Ovary (tissue), 9 donors: ENCODE data around the gene NIPAL4. TPM values are rescaled to one million over a fixed set of nuclear protein-coding genes. Genes with fewer than 3 reads are reported as not detected.

Experiments used
- DNase-seq, 5 donors: peaks; one replicate each; pipeline ENCODE4 v3.0.0-alpha.2; 2019 to 2020
- H3K27ac ChIP-seq, 2 donors: fragments of 200-600 bp; one replicate each; pipeline versions ENCODE4 v1.5.1 to v1.8.0; 2019 to 2022
- H3K27me3 ChIP-seq: fragments of 200-600 bp; one replicate; pipeline ENCODE4 v1.8.0; 2022
- H3K36me3 ChIP-seq: fragments of 200-600 bp; sonication (generic); one replicate; pipeline ENCODE4 v1.5.1; 2019
- H3K4me1 ChIP-seq: one replicate; pipeline ENCODE4 v1.8.1; 2013; ENCODE audit warnings: mild to moderate bottlenecking, moderate library complexity; ENCODE audit not compliant: insufficient read depth
- H3K4me3 ChIP-seq: fragments of 200-600 bp; sonication (generic); one replicate; pipeline ENCODE4 v1.5.1; 2017
- H3K9me3 ChIP-seq, 2 donors: fragments of 200-600 bp in 1 of 2; sonication (generic) in 1 of 2; one replicate each; pipeline versions ENCODE4 v1.5.1 to v1.8.1; 2013 to 2019; ENCODE audit warnings: mild to moderate bottlenecking in 1 of 2, moderate library complexity in 1 of 2
- EP300 ChIP-seq: sonication (generic); formaldehyde crosslinking; IDR thresholded peaks from one replicate; pipeline ENCODE4 v1.6.1; 2017; ENCODE audit warnings: antibody characterized with exemption
- POLR2A ChIP-seq: fragments of 450-650 bp; IDR thresholded peaks from one replicate; pipeline ENCODE4 v1.6.1; 2017; ENCODE audit warnings: antibody characterized with exemption, mild to moderate bottlenecking, moderate library complexity
- WGBS, 3 donors: extraction: QIAGEN DNeasy Blood & Tissue Kit in 1 of 3; methylation state at CpG; one replicate each; pipeline versions ENCODE4 v1.1.5 to v1.1.7; 2013 to 2017; 5-methylcytosine and 5-hydroxymethylcytosine counted together
- intact Hi-C, 4 donors: fragments of 100-400 bp; cut with DNase I; formaldehyde crosslinking; loops; one replicate each; pipeline versions ENCODE4 v1.11.0 to v1.15.1; 2022 to 2023
- polyA plus RNA-seq, 2 donors: library from polyadenylated mRNA; stranded (reverse); fragments of 200-250 nt in 1 of 2; fragments of 350-450 nt in 1 of 2; fragmentation: Illumina TruSeq in 1 of 2; extraction: RNeasy Lipid Tissue Mini Kit (QIAGEN cat#74804) in 1 of 2; gene quantifications; one replicate each; pipeline ENCODE4 v1.2.3, GENCODE V29; 2013 to 2014
- total RNA-seq, 7 donors: library from RNA; depleted of rRNA in 2 of 7; stranded (reverse); fragments of >200 nt in 2 of 7; fragmentation: NEBNext Ultra II Directional in 3 of 7; extraction: Animal tissue kit (Norgen Biotek cat#: 25700) in 3 of 7; gene quantifications; one replicate each; pipeline versions ENCODE4 v1.1.0 to v1.2.4, GENCODE V29; 2016 to 2023
- TF ChIP-seq, protein P1 (sequence below), 3 donors: fragments of 450-650 bp in 2 of 3; fragments of 200-600 bp in 1 of 3; IDR thresholded peaks; one replicate each; pipeline versions ENCODE4 v1.5.1 to v1.8.0; 2016 to 2022; ENCODE audit warnings: antibody characterized with exemption in 3 of 3, mild to moderate bottlenecking in 1 of 3
- donor health status: DM: no; HTN: no; CAD: no; lungs with moderate emphysema.
- donor health status: DM: no; HTN: no; CAD: no.
- donor health status: Bipolar disorder and iron deficiency.
- donor health status: DM: yes; HTN: yes; CAD: no.
- donor health status: DM: no; HTN: no; CAD: no.
- donor health status: DM: yes; HTN: yes; CAD: no.

Gene NIPAL4
- total and polyA plus RNA-seq, 9 donors = 0.80 TPM; not detected in 8

DNA sequence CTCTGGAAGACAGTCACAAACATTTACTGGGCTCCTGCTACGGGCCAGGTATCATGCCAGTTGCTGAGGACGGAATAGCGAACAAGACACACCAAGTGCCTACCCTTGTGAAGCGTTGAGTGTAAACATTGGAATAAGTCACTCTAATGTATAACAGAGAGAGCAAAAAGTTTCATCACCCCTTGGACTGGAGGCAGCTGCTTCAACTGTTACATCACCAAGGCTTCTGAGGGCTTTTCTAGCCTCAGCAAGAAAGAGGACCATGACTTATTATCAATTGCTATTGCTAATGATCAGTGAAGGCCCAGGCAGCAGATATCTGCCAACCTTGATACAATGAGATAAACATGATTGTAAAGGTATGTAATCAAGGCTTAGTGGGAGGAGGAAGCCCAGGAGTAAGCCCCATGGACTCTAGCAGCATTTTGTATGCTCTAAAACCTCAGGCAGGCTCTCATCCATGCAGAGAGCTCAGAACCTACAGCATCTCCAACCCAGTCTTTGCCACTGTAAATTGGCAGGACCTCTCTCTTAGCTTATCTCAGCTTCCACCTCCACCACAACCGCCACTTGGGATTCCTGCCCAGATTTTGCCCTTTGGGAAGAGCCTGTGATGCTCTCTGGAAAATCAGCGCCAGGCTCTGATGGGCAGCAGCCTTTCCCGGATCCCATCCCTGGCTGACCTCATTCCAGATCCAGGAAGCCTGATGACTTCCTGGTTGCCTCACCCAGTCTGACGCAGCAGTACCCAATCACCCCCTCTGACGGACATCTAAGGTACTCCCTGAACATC is 61.1 kb downstream of the NIPAL4 start:
- DNase-seq = peak in 1 of 5 donors; percentile 49
- intact Hi-C loops = no loop called here
- no peaks in the 10 kb centered on the region for H3K36me3 ChIP-seq
- H3K9me3 ChIP-seq = no peaks in the 10 kb centered on the region
- no peak overlapping the region for H3K27ac ChIP-seq
- no peaks in the 10 kb centered on the region for H3K27me3 ChIP-seq
- H3K4me1 ChIP-seq = peaks cover 7% of the 10 kb centered on the region
- 77 to 87% (median 86%) methylated on average over 9 of the region's 9 CpGs for WGBS, 3 donors
- TF ChIP-seq, protein P1, sequence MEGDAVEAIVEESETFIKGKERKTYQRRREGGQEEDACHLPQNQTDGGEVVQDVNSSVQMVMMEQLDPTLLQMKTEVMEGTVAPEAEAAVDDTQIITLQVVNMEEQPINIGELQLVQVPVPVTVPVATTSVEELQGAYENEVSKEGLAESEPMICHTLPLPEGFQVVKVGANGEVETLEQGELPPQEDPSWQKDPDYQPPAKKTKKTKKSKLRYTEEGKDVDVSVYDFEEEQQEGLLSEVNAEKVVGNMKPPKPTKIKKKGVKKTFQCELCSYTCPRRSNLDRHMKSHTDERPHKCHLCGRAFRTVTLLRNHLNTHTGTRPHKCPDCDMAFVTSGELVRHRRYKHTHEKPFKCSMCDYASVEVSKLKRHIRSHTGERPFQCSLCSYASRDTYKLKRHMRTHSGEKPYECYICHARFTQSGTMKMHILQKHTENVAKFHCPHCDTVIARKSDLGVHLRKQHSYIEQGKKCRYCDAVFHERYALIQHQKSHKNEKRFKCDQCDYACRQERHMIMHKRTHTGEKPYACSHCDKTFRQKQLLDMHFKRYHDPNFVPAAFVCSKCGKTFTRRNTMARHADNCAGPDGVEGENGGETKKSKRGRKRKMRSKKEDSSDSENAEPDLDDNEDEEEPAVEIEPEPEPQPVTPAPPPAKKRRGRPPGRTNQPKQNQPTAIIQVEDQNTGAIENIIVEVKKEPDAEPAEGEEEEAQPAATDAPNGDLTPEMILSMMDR (IDR thresholded peaks at IDR 0.05) = no peak
- TF ChIP-seq POLR2A (no peak), EP300 (peak; percentile 48)
- H3K4me3 ChIP-seq = no peak overlapping the region

- TF ChIP-seq EP300 = no peak
- TF ChIP-seq POLR2A = no peak
- TF ChIP-seq, protein P1 (IDR thresholded peaks at IDR 0.05) = no peak
- no peaks in the 10 kb centered on the region for H3K9me3 ChIP-seq
- no peak for DNase-seq
- H3K4me1 ChIP-seq = peaks cover 4% of the 10 kb centered on the region
- no peaks in the 10 kb centered on the region for H3K27me3 ChIP-seq
- intact Hi-C loops = no loop called here
- WGBS, 3 donors = 89% methylated on average over 5 of the region's 5 CpGs
- H3K27ac ChIP-seq = no peak overlapping the region
- H3K36me3 ChIP-seq = no peaks in the 10 kb centered on the region
- no peak overlapping the region for H3K4me3 ChIP-seq
Measured at GRCh38 chr5:157521704-157522029, 61.7 kb downstream of the NIPAL4 start.

- Histone ChIP-seq H3K4me1 (peaks cover 3% of the 10 kb centered on the region), H3K27me3 (no peaks in the 10 kb centered on the region), H3K4me3 (no peak overlapping the region), H3K27ac (no peak overlapping the region), H3K9me3 (no peaks in the 10 kb centered on the region), H3K36me3 (no peaks in the 10 kb centered on the region)
- intact Hi-C loops = no loop called here
- 38 to 46% (median 40%) methylated on average over 4 of the region's 4 CpGs for WGBS, 3 donors
- TF ChIP-seq, protein P1 (IDR thresholded peaks at IDR 0.05) = no peak
- TF ChIP-seq POLR2A = no peak
- no peak for TF ChIP-seq EP300
- DNase-seq = no peak
Measured at GRCh38 chr5:157523976-157524375, 64.0 kb downstream of the NIPAL4 start.

Other genes starting within 250 kb of the NIPAL4 start
- gene CYFIP2, start 194.1 kb upstream of the NIPAL4 start, total RNA-seq = 10 to 100 TPM in 6 of 7 donors, 1 to 10 TPM in 1; 5.6 to 22.2 (median 17.1) TPM
- gene CYFIP2, start 194.1 kb upstream of the NIPAL4 start, polyA plus RNA-seq = 10 to 100 TPM in 1 of 2 donors, 1 to 10 TPM in 1; 4.9 to 39.8 TPM
- 10 to 100 TPM in 2 of 7 donors, 1 to 10 TPM in 5; 1.7 to 11.6 (median 3.0) TPM for gene ADAM19, start 115.6 kb downstream of the NIPAL4 start, total RNA-seq
- gene ADAM19, start 115.6 kb downstream of the NIPAL4 start, polyA plus RNA-seq = 10 to 100 TPM in 1 of 2 donors, 1 to 10 TPM in 1; 1.6 to 10.1 TPM
- gene SOX30, start 192.2 kb downstream of the NIPAL4 start, total RNA-seq = under 1 TPM in 3 of 7 donors, not detected in 4; 0.11 to 0.12 (median 0.12) TPM
- gene SOX30, start 192.2 kb downstream of the NIPAL4 start, polyA plus RNA-seq = under 1 TPM; 0.11 to 0.15 TPM
- not detected for gene C5orf52, start 211.3 kb downstream of the NIPAL4 start, total RNA-seq
- gene C5orf52, start 211.3 kb downstream of the NIPAL4 start, polyA plus RNA-seq = not detected